Neural progenitor cell (in vitro differentiated cells): ENCODE results near the gene TARS1. TPM values are rescaled to one million over a fixed set of nuclear protein-coding genes. Genes with fewer than 3 reads are reported as not detected.
"Not testable (repeated sequence)": the region's sequence is repeated elsewhere in the genome, so short reads cannot be mapped to it uniquely, and the experiment has no call there.

Source experiments
- DNase-seq: peaks from one replicate; pipeline ENCODE4 v3.0.0-alpha.2; 2016; ENCODE audit warnings: low spot score
- H2AFZ ChIP-seq: fragments of 200-600 bp; sonication (generic); replicated peaks from 2 replicates; pipeline ENCODE4 v1.6.1; 2016; ENCODE audit warnings: antibody characterized with exemption
- H3F3A ChIP-seq: fragments of 200-600 bp; sonication (generic); 2 replicates; pipeline ENCODE4 v1.6.1; 2016; ENCODE audit warnings: antibody characterized with exemption, low read depth
- H3K27ac ChIP-seq: fragments of 200-600 bp; sonication (generic); 2 replicates; pipeline ENCODE4 v1.5.1; 2016; ENCODE audit warnings: mild to moderate bottlenecking
- H3K27me3 ChIP-seq: fragments of 200-600 bp; sonication (generic); 2 replicates; pipeline ENCODE4 v1.6.1; 2016; ENCODE audit warnings: mild to moderate bottlenecking, moderate library complexity
- H3K36me3 ChIP-seq: fragments of 200-600 bp; sonication (generic); 2 replicates; pipeline ENCODE4 v1.5.1; 2016
- H3K4me1 ChIP-seq: fragments of 200-600 bp; sonication (generic); 2 replicates; pipeline ENCODE4 v1.6.1; 2016; ENCODE audit warnings: mixed run types
- H3K4me2 ChIP-seq: fragments of 200-600 bp; sonication (generic); 2 replicates; pipeline ENCODE4 v1.6.1; 2016
- H3K4me3 ChIP-seq: fragments of 200-600 bp; sonication (generic); 2 replicates; pipeline ENCODE4 v1.5.1; 2016
- H3K79me2 ChIP-seq: fragments of 200-600 bp; sonication (generic); 2 replicates; pipeline ENCODE4 v1.6.1; 2016; ENCODE audit warnings: low read depth
- H3K9ac ChIP-seq: fragments of 200-600 bp; sonication (generic); 2 replicates; pipeline ENCODE4 v1.6.1; 2016
- H3K9me3 ChIP-seq: fragments of 200-600 bp; sonication (generic); 2 replicates; pipeline ENCODE4 v1.5.1; 2016; ENCODE audit warnings: low read depth
- H4K20me1 ChIP-seq: fragments of 200-600 bp; sonication (generic); 2 replicates; pipeline ENCODE4 v1.6.1; 2016; ENCODE audit warnings: low read depth
- H3K27ac Mint-ChIP-seq: 3 replicates; pipeline ENCODE4 v1.8.0; 2021; ENCODE audit warnings: mixed read lengths
- H3K27me3 Mint-ChIP-seq: 2 replicates; pipeline ENCODE4 v1.8.0; 2022; ENCODE audit warnings: low read depth, mild to moderate bottlenecking, inconsistent platforms, moderate library complexity, mixed read lengths; ENCODE audit not compliant: insufficient read depth
- H3K36me3 Mint-ChIP-seq: 3 replicates; pipeline ENCODE4 v1.8.0; 2021; ENCODE audit warnings: mixed read lengths
- H3K4me1 Mint-ChIP-seq: 3 replicates; pipeline ENCODE4 v1.8.0; 2021; ENCODE audit warnings: mixed read lengths
- H3K4me3 Mint-ChIP-seq: 3 replicates; pipeline ENCODE4 v1.8.0; 2021; ENCODE audit warnings: mild to moderate bottlenecking, moderate library complexity, mixed read lengths
- H3K9me3 Mint-ChIP-seq: 3 replicates; pipeline ENCODE4 v1.8.0; 2020; ENCODE audit warnings: mixed read lengths
- EZH2 ChIP-seq: fragments of 200-600 bp; sonication (generic); IDR thresholded peaks from 2 replicates; pipeline ENCODE4 v1.6.1; 2017; ENCODE audit warnings: antibody characterized with exemption, mild to moderate bottlenecking, moderate library complexity
- EZH2phosphoT487 ChIP-seq: fragments of 200-600 bp; sonication (generic); IDR thresholded peaks from 2 replicates; pipeline ENCODE4 v1.6.1; 2017; ENCODE audit warnings: antibody characterized with exemption
- total RNA-seq: library from RNA; depleted of rRNA; stranded (reverse); fragments of >200 nt; gene quantifications from 2 replicates; pipeline ENCODE4 v1.2.3, GENCODE V29; 2015; ENCODE audit warnings: low replicate concordance
- TF ChIP-seq, protein P1 (sequence below): fragments of 200-600 bp; sonication (generic); IDR thresholded peaks from 2 replicates; pipeline ENCODE4 v1.5.1; 2017; ENCODE audit warnings: antibody characterized with exemption, mild to moderate bottlenecking

The TARS1 gene
- total RNA-seq, 1 donor from 2014 or later = 123 TPM

DNA sequence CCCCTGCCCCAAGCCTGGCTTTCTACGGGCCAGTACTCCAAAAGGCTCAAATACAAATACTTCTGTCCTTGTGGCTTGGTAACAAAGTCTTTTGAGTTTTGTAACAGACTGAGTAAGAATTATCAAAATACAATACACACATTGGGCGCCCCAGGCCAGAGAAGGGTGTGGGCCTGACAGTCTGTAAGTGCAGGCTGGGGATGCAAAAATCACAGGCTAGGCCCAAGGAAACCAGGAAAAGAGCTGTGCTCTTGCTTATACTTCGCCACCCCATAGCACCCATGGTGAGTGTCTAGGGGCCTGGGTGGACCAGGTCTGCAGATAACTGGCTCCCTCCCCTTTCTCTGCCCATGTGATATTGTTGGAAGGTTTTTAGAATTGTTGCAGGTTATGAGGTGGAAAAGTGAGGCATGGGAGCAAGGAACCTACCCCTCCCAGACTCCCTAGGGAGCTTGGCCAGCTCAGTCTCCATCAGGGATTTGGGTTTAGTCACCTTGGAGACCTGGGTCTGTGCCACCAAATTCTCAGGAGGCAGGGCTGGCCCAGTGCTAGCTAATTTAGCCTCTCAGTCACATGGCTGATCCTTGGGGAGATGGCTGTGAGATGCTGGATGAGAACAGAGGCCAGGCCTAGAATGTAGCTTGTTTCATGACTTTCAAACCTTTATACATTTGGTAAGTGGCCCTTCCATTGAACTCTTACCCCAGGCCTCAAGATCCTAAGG is 72.9 kb downstream of the TARS1 start:
- TF ChIP-seq EZH2 (no peak), EZH2phosphoT487 (no peak)
- TF ChIP-seq, protein P1, sequence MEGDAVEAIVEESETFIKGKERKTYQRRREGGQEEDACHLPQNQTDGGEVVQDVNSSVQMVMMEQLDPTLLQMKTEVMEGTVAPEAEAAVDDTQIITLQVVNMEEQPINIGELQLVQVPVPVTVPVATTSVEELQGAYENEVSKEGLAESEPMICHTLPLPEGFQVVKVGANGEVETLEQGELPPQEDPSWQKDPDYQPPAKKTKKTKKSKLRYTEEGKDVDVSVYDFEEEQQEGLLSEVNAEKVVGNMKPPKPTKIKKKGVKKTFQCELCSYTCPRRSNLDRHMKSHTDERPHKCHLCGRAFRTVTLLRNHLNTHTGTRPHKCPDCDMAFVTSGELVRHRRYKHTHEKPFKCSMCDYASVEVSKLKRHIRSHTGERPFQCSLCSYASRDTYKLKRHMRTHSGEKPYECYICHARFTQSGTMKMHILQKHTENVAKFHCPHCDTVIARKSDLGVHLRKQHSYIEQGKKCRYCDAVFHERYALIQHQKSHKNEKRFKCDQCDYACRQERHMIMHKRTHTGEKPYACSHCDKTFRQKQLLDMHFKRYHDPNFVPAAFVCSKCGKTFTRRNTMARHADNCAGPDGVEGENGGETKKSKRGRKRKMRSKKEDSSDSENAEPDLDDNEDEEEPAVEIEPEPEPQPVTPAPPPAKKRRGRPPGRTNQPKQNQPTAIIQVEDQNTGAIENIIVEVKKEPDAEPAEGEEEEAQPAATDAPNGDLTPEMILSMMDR = no peak
- no peak for DNase-seq
- Mint-ChIP-seq H3K9me3 (peaks cover 15% of the 10 kb centered on the region), H3K4me3 (no peak overlapping the region), H3K4me1 (peaks cover 13% of the 10 kb centered on the region), H3K27ac (no peak overlapping the region), H3K36me3 (peaks cover 2% of the 10 kb centered on the region), H3K27me3 (peaks cover 2% of the 10 kb centered on the region)
- Histone ChIP-seq H3K27me3 (no peaks in the 10 kb centered on the region), H3K27ac (no peak overlapping the region), H4K20me1 (no peaks in the 10 kb centered on the region), H3K9ac (no peak overlapping the region), H3F3A (peaks cover 6% of the 10 kb centered on the region), H2AFZ (no peak overlapping the region), H3K4me3 (no peak overlapping the region), H3K4me2 (no peak overlapping the region), H3K4me1 (peaks cover 12% of the 10 kb centered on the region), H3K36me3 (no peaks in the 10 kb centered on the region), H3K79me2 (no peaks in the 10 kb centered on the region), H3K9me3 (no peaks in the 10 kb centered on the region)

GRCh38 chr5:33515366-33515765 is 74.6 kb downstream of the TARS1 start:
- H3K4me3 Mint-ChIP-seq, H3K27ac ChIP-seq, H3K4me2 ChIP-seq, H4K20me1 ChIP-seq, H3K36me3 Mint-ChIP-seq, H3K79me2 ChIP-seq, H3K27ac Mint-ChIP-seq, DNase-seq, H3F3A ChIP-seq, H3K27me3 Mint-ChIP-seq, H3K9me3 ChIP-seq, H3K4me3 ChIP-seq, H3K27me3 ChIP-seq, H2AFZ ChIP-seq, H3K9ac ChIP-seq, H3K36me3 ChIP-seq: not testable (repeated sequence)
- Mint-ChIP-seq H3K9me3 (peaks cover 19% of the 10 kb centered on the region), H3K4me1 (peaks cover 13% of the 10 kb centered on the region)
- peaks cover 12% of the 10 kb centered on the region for H3K4me1 ChIP-seq

DNA sequence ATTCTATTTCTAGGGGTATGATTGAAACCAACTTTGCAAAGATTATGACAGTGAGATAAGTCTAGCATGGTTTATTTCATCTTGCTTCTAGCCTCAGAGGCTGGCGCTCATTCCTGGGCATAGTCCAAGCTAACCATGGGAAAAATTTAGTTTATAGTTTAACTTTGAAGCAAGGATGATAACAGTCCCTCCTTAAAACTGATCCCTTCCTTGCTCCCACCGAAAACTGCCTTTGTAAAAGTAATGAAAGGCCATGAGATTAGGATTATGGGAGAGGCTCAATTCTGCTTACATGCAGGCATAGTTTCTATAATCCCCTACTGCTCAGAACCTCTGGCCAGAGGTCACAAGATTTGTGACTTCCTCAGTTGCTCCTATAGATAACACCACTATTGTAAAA is 75.7 kb downstream of the TARS1 start:
- Histone ChIP-seq H3K4me1 (peaks cover 12% of the 10 kb centered on the region), H4K20me1 (no peaks in the 10 kb centered on the region), H3K9ac (no peak overlapping the region), H3K27me3 (no peaks in the 10 kb centered on the region), H3K36me3 (no peaks in the 10 kb centered on the region), H3K79me2 (no peaks in the 10 kb centered on the region), H3K4me2 (peak overlapping the region; percentile 10), H3K27ac (no peak overlapping the region), H2AFZ (no peak overlapping the region), H3K4me3 (no peak overlapping the region), H3F3A (peaks cover 6% of the 10 kb centered on the region), H3K9me3 (no peaks in the 10 kb centered on the region)
- H3K4me3 Mint-ChIP-seq = no peak overlapping the region
- peaks cover 13% of the 10 kb centered on the region for H3K4me1 Mint-ChIP-seq
- peaks cover 2% of the 10 kb centered on the region for H3K27me3 Mint-ChIP-seq
- H3K9me3 Mint-ChIP-seq = peaks cover 19% of the 10 kb centered on the region
- no peak overlapping the region for H3K27ac Mint-ChIP-seq
- TF ChIP-seq EZH2phosphoT487 (no peak), EZH2 (no peak)
- TF ChIP-seq, protein P1 = no peak
- H3K36me3 Mint-ChIP-seq = peaks cover 2% of the 10 kb centered on the region
- DNase-seq = no peak
